ENCODE measurements around the gene CCBE1. TPM values are rescaled to one million over a fixed set of nuclear protein-coding genes. Genes with fewer than 3 reads are reported as not detected.

CCBE1 gene
- total and polyA plus RNA-seq, 9 of the 15 experiments (the other 6 are each of a cell fraction or from before 2014, with no cell fraction given), result 0.20 TPM; not detected in 8

DNA sequence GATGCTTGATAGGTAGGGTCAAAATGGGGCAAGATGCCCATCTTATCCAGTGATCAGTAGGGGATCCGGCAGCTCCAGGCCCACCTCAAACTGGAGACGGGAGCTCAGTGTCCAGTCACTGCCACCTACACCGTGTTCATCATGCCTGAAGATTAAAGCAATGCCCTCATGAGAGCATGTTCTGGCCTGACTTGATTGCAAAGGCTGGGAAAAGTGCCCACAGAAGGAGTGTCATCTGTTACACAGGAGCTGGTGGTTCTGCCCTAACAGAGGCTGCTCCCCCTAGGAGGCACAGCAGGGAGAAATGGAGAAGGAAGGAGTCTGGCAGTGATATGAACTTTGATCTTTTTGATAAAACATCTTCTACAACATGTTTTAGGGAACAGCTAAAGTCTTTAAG lies 92.3 kb downstream of the CCBE1 start:
- ChIA-PET CTCF (ENCODE audit: low intra/inter-chr PET ratio) (no interaction called here), POLR2A (no interaction called here)
- DNase-seq (ENCODE audit: extremely low read depth in 1 of 4, low spot score in 3 of 4), result no peak
- intact Hi-C loops (cut with micrococcal nuclease) (no loop called here), in situ Hi-C loops (cut with MboI) (no loop called here)
- Histone ChIP-seq H3K9me3 (replicated peaks; ENCODE audit: control insufficient read depth, insufficient read depth, low read depth, low read length) (no peaks in the 10 kb centered on the region), H3K4me2 (ENCODE audit: insufficient read depth, low read length) (no peak overlapping the region), H3K36me3 (ENCODE audit: control insufficient read depth, insufficient read depth, low read length) (no peaks in the 10 kb centered on the region), H3K9ac (ENCODE audit: insufficient read depth in 1 of 2, low read depth in 2 of 2, low read length in 2 of 2) (no peak overlapping the region), H3K9me1 (ENCODE audit: control insufficient read depth, insufficient read depth, low read length) (no peaks in the 10 kb centered on the region), H2AFZ (ENCODE audit: low read depth, low read length) (no peak overlapping the region), H3K4me1 (replicated peaks in 1 of 2; ENCODE audit: control insufficient read depth in 2 of 2, insufficient read depth in 2 of 2, low read length in 2 of 2) (no peaks in the 10 kb centered on the region), H3K27ac (ENCODE audit: extremely low read depth, low read depth, low read length) (no peak overlapping the region), H3K4me3 (no peak overlapping the region), H3K27me3 (ENCODE audit: control insufficient read depth in 2 of 2, insufficient read depth in 2 of 2, low read length in 2 of 2) (no peaks in the 10 kb centered on the region), H4K20me1 (replicated peaks; ENCODE audit: control insufficient read depth, insufficient read depth, low read length) (no peaks in the 10 kb centered on the region), H3K79me2 (ENCODE audit: control insufficient read depth, insufficient read depth, low read length) (no peaks in the 10 kb centered on the region)
- TF ChIP-seq NFE2L1 (tag; IDR thresholded peaks at IDR 0.05; ENCODE audit: borderline replicate concordance, low read depth) (no peak), L3MBTL2 (IDR thresholded peaks at IDR 0.05) (no peak), BMI1 (IDR thresholded peaks at IDR 0.05; ENCODE audit: low read length) (no peak), RUNX1 (IDR thresholded peaks at IDR 0.05; ENCODE audit: low read depth) (no peak), HNRNPLL (IDR thresholded peaks at IDR 0.05; ENCODE audit: low read depth, low read length, poor library complexity, severe bottlenecking) (no peak), CREM (IDR thresholded peaks at IDR 0.05; ENCODE audit: low read depth) (no peak)
- BruUV-seq (replicated peaks), result no TSS peak
- FAIRE-seq, result no peak
- WGBS (ENCODE audit: insufficient coverage, low coverage, missing lambda C conversion rate), result 0% methylated on average over 3 of the region's 3 CpGs
- no peak for ATAC-seq

GRCh38 chr18:59597049-59597448 lies 100.2 kb downstream of the CCBE1 start:
- in situ Hi-C loops (cut with MboI) (no loop called here), intact Hi-C loops (cut with micrococcal nuclease) (no loop called here)
- Histone ChIP-seq H3K4me2 (ENCODE audit: insufficient read depth, low read length) (no peak overlapping the region), H3K9me1 (ENCODE audit: control insufficient read depth, insufficient read depth, low read length) (no peaks in the 10 kb centered on the region), H3K27me3 (ENCODE audit: control insufficient read depth in 2 of 2, insufficient read depth in 2 of 2, low read length in 2 of 2) (peaks cover 0 to 8% of the 10 kb centered on the region in 2 experiments; a peak in 1 of 5 replicates), H3K4me1 (replicated peaks in 1 of 2; ENCODE audit: control insufficient read depth in 2 of 2, insufficient read depth in 2 of 2, low read length in 2 of 2) (no peaks in the 10 kb centered on the region), H3K79me2 (ENCODE audit: control insufficient read depth, insufficient read depth, low read length) (no peaks in the 10 kb centered on the region), H4K20me1 (replicated peaks; ENCODE audit: control insufficient read depth, insufficient read depth, low read length) (no peaks in the 10 kb centered on the region), H3K9me3 (replicated peaks; ENCODE audit: control insufficient read depth, insufficient read depth, low read depth, low read length) (no peaks in the 10 kb centered on the region), H2AFZ (ENCODE audit: low read depth, low read length) (no peak overlapping the region), H3K4me3 (no peak overlapping the region), H3K9ac (ENCODE audit: insufficient read depth in 1 of 2, low read depth in 2 of 2, low read length in 2 of 2) (no peak overlapping the region), H3K27ac (ENCODE audit: extremely low read depth, low read depth, low read length) (no peak overlapping the region), H3K36me3 (ENCODE audit: control insufficient read depth, insufficient read depth, low read length) (no peaks in the 10 kb centered on the region)
- DNase-seq (ENCODE audit: extremely low read depth in 1 of 4, low spot score in 3 of 4) (no peak), FAIRE-seq (no peak), ATAC-seq (no peak)
- BruUV-seq (replicated peaks), result no TSS peak
- POLR2A ChIA-PET, result no interaction called here
- CTCF ChIA-PET (ENCODE audit: low intra/inter-chr PET ratio), result no interaction called here
- 5% methylated on average over 3 of the region's 3 CpGs for WGBS (ENCODE audit: insufficient coverage, low coverage, missing lambda C conversion rate)
- TF ChIP-seq CHAMP1 (IDR thresholded peaks at IDR 0.05) (no peak), ZNF146 (CRISPR knock-in tag; IDR thresholded peaks at IDR 0.05; ENCODE audit: unreplicated experiment) (no peak), TCF7 (IDR thresholded peaks at IDR 0.05; ENCODE audit: borderline replicate concordance) (no peak), MAFF (IDR thresholded peaks at IDR 0.05; ENCODE audit: low read length) (no peak), SMARCA5 (IDR thresholded peaks at IDR 0.05) (no peak), NEUROD1 (IDR thresholded peaks at IDR 0.05; ENCODE audit: borderline replicate concordance, low read depth, low read length, partially characterized antibody) (no peak)
